Astrocyte of the spinal cord (primary cell): ENCODE results near the gene PPP1R3E.

Source experiments
- DNase-seq: peaks from one replicate; pipeline ENCODE4 v3.0.0; 2011; ENCODE audit warnings: low read depth, low spot score
- H3K4me3 ChIP-seq: 2 replicates; pipeline ENCODE4 v1.5.1; 2011; ENCODE audit warnings: low read depth, mild to moderate bottlenecking, low read length, moderate library complexity
- in situ Hi-C: cut with HindIII; loops from 2 replicates; pipeline ENCODE4 v1.10.0; 2017; ENCODE audit warnings: low sequenced_read_pairs
- TF ChIP-seq, protein P1 (sequence below): IDR thresholded peaks from 2 replicates; pipeline ENCODE4 v1.5.1; 2012; ENCODE audit warnings: low read depth, mild to moderate bottlenecking, low read length, inconsistent platforms

The PPP1R3E gene

DNA sequence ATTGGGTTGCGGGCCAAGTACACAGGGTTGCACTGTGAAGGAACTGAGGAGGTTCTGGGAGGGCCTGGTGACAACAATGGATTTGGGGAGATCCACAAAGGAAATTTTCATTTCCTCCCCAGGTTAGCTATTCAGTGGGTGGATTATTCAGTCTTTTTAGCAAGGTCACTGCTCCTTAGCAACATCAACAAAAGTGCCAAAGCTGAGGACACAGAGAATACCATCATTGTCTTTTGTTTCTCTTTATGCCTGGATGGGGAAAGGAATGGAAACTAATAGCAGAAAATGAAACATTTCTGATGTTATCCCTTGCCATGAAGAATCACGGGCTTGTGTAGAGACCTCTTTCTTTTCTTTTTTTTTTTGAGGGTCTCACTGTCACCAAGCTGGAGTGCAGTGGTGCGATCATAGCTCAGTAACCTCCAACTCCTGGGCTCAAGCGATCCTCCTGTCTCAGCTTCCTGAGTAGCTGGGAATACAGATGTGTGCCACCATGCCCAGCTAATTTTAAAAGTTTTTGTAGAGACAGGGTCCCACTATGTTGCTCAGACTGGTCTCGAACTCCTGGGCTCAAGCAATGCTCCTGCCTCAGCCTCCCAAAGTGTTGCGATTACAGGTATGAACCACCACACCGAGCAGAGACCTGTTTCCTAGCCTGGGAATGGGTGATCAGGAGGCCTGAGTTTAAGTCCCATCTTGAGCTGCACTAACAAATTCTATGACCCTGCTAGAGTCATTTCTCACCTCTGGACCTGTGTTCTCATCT, 6.5 kb downstream of the PPP1R3E start:
- DNase-seq: no peak
- no peak overlapping the region for H3K4me3 ChIP-seq
- TF ChIP-seq, protein P1, sequence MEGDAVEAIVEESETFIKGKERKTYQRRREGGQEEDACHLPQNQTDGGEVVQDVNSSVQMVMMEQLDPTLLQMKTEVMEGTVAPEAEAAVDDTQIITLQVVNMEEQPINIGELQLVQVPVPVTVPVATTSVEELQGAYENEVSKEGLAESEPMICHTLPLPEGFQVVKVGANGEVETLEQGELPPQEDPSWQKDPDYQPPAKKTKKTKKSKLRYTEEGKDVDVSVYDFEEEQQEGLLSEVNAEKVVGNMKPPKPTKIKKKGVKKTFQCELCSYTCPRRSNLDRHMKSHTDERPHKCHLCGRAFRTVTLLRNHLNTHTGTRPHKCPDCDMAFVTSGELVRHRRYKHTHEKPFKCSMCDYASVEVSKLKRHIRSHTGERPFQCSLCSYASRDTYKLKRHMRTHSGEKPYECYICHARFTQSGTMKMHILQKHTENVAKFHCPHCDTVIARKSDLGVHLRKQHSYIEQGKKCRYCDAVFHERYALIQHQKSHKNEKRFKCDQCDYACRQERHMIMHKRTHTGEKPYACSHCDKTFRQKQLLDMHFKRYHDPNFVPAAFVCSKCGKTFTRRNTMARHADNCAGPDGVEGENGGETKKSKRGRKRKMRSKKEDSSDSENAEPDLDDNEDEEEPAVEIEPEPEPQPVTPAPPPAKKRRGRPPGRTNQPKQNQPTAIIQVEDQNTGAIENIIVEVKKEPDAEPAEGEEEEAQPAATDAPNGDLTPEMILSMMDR: no peak
- in situ Hi-C loops: no loop called here

DNA sequence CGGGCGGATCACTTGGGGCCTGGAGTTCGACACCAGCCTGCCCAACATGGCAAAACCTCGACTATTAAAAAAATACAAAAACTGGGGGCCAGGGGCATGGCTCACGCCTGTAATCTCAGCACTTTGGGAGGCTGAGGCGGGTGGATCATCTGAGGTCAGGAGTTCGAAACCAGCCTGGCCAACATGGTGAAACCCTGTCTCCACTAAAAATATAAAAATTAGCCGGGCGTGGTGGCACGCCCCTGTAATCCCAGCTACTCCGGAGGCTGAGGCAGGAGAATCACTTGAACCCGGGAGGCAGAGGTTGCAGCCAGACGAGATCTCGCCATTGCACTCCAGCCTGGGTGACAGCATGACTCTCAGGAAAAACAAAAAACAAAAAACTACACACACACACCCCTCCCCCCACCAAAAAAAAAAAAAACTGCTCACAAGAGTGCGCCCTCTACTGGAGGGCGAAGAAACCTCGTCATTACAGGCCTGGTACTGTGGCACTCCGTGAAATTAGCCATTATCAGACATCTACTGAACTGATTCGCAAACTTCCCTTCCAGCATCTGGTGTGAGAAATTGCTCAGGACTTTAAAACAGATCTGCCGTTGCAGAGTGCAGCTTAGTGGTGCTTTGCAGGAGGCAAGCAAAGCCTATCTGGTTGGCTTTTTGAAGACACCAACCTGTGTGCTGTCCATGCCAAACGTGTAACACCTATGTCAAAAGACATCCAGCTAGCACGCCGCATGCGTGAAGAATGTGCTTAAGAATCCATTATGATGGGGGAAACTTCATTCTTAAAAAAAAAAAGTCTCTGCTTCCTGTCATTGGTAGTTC, 7.7 kb downstream of the PPP1R3E start:
- H3K4me3 ChIP-seq: no peak overlapping the region
- TF ChIP-seq, protein P1: peak; percentile 84
- DNase-seq: peak; percentile 50
- in situ Hi-C loops: no loop called here

DNA sequence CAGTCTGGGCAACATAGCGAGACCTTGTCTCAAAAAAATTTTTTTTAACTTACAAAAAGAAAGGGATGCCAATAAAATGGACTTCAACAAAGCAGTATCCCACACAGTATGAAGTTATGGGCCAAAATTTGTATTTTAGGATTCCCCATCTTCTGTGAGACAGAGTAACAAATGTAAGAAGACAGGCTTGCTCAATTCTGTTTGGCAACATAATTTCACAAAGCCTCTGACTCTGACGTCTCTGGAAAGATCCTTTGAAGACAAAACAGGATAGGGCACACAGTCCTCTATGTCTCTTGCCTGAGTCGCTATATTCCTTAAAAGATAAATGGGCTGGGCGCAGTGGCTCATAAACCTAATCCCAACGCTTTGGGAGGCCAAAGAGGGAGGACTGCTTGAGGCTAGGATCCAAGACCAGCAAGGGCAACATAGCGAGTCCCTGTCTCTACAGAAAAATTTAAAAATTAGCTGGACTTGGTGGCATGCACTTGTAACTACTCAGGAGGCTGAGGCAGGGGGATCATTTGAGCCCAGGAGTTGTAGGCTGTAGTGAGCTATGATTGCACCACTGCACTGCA, 15.7 kb downstream of the PPP1R3E start:
- in situ Hi-C loops: no loop called here
- peak overlapping the region; percentile 95 for H3K4me3 ChIP-seq
- TF ChIP-seq, protein P1: no peak
- DNase-seq: no peak

DNA sequence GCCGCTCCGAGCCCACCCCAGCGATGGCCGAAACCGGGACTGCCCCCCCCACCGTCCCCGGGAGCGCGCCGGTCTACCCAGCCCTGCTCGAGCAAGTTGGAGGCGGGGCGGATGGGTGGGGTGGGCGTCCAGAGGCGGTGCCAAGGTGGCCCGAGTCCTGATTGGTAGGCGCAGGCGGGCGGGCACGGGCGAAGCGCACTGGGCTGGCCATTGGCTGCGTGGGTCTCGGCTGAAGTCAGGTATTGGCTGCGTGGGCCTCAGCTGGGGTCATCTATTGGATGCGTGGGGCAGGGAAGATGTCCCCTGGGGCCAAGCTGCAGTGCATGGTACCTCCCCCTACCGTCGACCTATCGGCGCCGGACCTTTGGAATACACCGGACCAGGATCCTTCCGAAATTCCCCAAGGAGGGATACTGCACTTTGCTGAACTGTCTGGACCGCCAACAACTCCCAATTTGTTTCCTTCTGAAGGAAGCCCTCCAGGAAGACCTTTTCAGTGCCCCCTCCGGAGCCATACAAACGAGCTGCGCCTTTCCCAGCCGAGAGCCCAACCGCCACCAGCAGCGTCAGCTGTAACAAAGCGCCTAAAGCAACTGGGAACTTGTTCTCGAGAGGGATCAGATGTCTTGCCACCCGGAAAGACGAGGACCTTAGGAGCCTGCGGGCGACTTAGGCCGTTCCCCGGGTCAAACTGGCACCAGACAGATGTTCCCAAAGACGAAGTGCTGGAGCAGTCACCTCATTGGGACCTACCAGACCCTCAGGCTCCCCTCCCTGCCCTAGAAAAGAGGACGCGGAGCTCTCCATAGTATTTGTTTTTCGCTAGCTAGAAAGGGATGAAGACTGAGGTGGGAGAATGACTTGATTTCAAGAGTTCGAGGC, 16.4 kb downstream of the PPP1R3E start, which contains the start of gene HOMEZ:
Gene HOMEZ, minus strand, starts transcription at position 113 of the 882 bp plus-strand sequence. CDS start 180 bp downstream, outside the sequence.
- in situ Hi-C loops: no loop called here
- peak within 1 kb of the TSS; percentile 95 for H3K4me3 ChIP-seq
- TF ChIP-seq, protein P1: peak; percentile 3
- peak; percentile 98 for DNase-seq

DNA sequence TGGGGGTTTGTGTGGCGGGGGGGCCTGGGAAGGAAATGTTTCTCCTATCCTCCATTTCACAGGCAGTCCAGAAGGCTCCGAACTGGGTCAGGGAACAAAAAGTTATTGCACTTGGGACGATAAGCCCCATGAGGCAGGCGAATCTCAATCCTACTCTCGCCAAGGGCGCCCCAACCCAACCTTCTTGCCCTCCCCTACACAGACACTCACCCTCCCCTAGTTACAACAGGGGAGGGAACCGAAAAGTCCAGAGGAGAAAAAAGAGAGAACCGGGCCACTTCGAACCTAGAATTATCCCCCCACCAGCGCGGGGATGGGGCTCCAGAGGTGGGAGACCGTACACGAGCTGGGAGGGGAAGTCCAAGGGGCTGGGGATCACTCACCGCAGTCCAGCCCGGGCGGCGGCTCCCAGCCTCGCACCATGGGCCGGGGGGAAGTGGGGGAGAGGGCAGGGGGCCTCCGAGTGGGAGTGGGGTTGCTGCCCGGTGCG, 17.1 kb downstream of the PPP1R3E start:
- in situ Hi-C loops: no loop called here

More for the DNA sequence above, 17.1 kb downstream of the PPP1R3E start:
- peak overlapping the region; percentile 95 for H3K4me3 ChIP-seq
- DNase-seq: no peak
- TF ChIP-seq, protein P1: no peak
